ENCODE data around the gene NIT2. TPM values are rescaled to one million over a fixed set of nuclear protein-coding genes. Genes with fewer than 3 reads are reported as not detected.

The NIT2 gene
- total RNA-seq, 1 donor from 2014 or later: 54.3 TPM

DNA sequence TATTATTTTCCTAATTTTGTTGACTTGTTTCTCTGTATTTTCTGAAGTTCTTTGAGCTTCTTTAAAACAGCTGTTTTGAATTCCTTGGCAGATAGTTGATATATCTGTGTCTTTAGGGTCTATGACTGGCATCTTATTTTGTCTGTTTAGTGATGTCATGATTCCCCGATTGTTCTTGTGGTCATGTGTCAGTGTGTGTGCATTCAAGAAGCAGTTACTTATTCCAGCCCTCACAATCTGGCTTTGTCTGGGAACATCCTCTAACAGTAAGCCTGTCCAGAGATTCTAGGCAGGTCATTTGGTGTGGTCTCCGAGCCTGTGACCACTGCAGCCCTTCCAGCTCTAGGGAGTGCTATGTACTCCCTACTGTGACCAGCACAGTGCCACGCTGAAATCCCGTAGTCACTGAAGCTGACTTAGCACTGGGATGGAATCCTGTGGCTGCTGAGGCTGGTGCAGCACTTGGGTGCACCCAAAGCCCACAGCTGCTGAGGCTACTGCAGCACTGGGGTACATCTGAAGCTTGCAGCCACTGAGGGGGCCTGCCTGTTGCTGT, 73.5 kb downstream of the NIT2 start:
- Mint-ChIP-seq H3K36me3 (ENCODE audit: insufficient read depth) (peaks cover 17% of the 10 kb centered on the region), H3K27me3 (no peaks in the 10 kb centered on the region), H3K4me3 (ENCODE audit: low read depth) (no peak overlapping the region), H3K9me3 (ENCODE audit: low read depth) (peaks cover 3% of the 10 kb centered on the region), H3K27ac (no peak overlapping the region), H3K4me1 (ENCODE audit: low read depth) (peaks cover 7% of the 10 kb centered on the region)
- TF ChIP-seq, protein P1, sequence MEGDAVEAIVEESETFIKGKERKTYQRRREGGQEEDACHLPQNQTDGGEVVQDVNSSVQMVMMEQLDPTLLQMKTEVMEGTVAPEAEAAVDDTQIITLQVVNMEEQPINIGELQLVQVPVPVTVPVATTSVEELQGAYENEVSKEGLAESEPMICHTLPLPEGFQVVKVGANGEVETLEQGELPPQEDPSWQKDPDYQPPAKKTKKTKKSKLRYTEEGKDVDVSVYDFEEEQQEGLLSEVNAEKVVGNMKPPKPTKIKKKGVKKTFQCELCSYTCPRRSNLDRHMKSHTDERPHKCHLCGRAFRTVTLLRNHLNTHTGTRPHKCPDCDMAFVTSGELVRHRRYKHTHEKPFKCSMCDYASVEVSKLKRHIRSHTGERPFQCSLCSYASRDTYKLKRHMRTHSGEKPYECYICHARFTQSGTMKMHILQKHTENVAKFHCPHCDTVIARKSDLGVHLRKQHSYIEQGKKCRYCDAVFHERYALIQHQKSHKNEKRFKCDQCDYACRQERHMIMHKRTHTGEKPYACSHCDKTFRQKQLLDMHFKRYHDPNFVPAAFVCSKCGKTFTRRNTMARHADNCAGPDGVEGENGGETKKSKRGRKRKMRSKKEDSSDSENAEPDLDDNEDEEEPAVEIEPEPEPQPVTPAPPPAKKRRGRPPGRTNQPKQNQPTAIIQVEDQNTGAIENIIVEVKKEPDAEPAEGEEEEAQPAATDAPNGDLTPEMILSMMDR (IDR thresholded peaks at IDR 0.05; ENCODE audit: unreplicated experiment): no peak
- DNase-seq (ENCODE audit: low spot score, unreplicated experiment): no peak

Other genes starting within 250 kb of the NIT2 start
- 19.4 and 29.6 TPM in 2 replicates for gene FILIP1L, start 220.3 kb upstream of the NIT2 start, total RNA-seq
- 44.6 and 48.8 TPM in 2 replicates for gene TBC1D23, start 73.8 kb upstream of the NIT2 start, total RNA-seq
- gene TOMM70, start 66.3 kb downstream of the NIT2 start, total RNA-seq: 38.3 and 41.8 TPM in 2 replicates
- gene LNP1, start 66.8 kb downstream of the NIT2 start, total RNA-seq: 2.7 and 3.6 TPM in 2 replicates
- 9.9 and 13.6 TPM in 2 replicates for gene TMEM45A, start 157.9 kb downstream of the NIT2 start, total RNA-seq